GM21528 (cell line): Measurements from ENCODE around the gene RANBP17.
"Not testable (repeated sequence)": the region's sequence is repeated elsewhere in the genome, so short reads cannot be mapped to it uniquely, and the experiment has no call there.

Experiments used
- ATAC-seq: cut with Tn5 transposase; IDR thresholded peaks from one replicate; pipeline ENCODE4 v1.9.1; 2021; ENCODE audit warnings: mild to moderate bottlenecking, moderate library complexity; ENCODE audit not compliant: unreplicated experiment, low FRiP score

RANBP17 gene

DNA sequence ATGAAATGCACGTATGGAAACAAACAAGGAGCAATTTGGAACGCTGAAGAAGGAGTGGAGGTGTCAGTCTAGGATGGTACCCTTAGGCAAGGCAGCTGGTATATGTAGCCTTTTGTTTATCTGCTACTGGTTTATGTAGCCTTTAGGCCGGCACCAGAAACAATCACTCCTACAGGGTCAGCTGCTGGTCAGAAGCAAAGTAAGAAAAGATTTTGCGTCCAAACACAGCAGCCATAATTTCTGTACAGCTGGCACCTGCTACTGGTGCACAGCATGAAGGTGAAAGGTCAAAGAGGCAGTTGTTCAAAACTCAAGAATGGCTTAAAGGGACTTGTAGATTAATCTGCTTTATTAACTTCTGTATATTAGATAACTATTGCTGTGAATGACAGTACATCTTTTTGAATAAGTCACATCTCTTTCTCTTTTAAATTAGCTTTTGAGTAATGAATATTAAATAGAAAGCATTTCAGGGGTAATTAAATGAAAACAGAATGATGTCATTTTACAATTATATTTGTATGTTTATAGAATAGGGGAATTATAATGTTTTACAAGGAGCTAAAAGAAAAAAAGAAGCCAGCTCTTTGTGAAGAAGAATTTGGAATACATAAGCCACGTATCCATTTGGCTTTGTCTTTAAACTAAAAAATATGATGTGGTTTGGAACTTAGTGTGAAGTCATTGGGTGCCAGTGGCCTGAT, 414.2 kb downstream of the RANBP17 start:
- no peak for ATAC-seq

DNA sequence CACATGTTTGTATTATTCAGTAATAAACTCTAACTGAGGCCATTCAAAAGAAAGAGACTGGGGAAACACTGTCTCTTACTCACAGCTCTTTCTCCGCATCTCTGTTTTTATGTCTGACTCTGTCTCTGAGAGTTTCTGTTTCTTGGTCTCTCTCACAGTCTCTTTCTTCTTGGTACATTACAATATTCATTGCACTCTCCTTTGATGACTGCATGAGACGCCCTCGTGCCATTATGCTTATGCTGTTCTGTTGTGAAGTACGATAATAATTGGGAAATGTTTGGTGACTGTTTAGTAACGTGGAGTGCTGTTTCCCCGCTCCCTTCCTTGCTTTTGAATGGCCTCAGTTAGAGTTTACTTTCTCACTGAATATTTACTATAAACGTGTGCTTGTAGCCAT, 421.9 kb downstream of the RANBP17 start:
- ATAC-seq: no peak

DNA sequence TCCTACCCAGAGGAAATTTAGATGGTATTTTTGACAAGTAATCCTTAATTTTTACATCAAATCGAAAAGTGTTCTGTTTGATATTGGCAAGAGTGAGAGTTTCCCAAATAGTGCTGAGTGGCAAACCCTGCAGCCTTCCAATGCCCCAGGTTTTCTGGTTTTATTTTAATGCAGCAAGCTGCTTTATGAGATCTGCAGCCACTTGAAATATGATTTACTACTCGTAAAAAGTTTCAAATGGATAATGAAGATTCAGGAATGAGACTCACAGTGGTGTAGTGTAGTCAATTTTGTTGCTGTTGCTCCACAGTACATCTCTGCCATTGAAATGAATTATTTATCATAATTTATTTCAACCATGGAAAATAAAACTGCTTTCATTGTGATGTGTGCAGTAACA, 423.6 kb downstream of the RANBP17 start:
- ATAC-seq: no peak

DNA sequence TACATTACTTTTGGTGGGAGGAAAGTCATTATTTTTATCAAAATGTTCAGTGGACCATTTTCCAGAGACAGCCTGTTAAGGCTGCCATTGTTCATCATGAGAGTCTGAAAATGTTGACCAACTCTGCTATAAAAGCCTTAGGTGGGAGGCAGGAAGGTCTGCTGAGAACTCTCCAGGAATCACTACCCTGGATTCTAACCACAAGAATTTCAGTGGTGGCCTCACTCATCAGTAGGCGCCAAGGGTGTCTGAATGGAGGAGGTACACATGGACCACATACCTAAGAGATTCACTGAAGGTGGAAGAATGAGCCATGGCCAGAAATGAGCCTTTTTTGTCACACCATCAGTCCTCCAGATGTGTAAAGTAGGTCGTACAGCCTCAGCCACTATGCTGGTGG, 426.2 kb downstream of the RANBP17 start:
- no peak for ATAC-seq

DNA sequence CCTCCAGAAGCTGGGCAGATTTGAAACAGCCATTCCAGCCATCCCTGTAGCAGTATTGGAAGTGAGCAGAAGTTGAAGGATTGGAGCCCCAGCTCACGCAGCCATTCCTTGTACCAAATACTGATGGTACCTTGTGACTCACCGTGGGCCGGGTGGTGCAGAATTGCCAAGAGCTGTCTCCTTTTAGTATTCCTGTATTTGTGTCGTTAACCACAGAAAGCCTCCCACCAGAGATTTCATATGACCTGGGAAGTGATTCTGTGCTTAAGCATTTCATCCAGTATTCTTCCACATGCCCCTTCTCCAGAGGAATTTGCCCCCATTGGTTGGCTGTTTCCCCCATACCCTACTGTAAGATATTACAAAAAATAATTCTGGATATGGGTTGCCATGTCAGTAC, 429.6 kb downstream of the RANBP17 start:
- no peak for ATAC-seq

DNA sequence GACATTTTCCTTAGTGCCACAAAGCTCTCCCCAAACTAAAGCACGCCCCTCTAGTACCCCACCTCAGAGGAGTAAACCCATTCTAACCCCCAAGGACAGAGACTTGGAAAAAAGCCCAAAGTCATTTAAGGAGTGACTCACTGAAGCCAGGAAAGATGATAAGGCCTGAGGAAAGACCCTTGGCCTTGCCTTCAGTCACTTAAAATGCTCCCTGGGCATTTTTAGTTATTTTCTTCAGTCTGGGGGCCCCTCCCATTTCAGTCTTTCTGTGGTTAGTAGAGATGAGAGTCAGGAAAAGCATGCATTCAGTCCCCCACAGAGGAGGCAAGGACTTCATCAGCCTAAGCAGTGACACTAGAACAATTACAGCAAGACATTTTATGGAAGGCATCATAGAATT, 433.5 kb downstream of the RANBP17 start:
- no peak for ATAC-seq

- no peak for ATAC-seq
Measured at GRCh38 chr5:171295801-171296200, 434.0 kb downstream of the RANBP17 start.

- ATAC-seq: not testable (repeated sequence)
Measured at GRCh38 chr5:171297941-171298340, 436.1 kb downstream of the RANBP17 start.

- ATAC-seq: no peak
Measured at GRCh38 chr5:171299228-171299627, 437.4 kb downstream of the RANBP17 start.

GRCh38 chr5:171299851-171300250, 438.0 kb downstream of the RANBP17 start:
- ATAC-seq: no peak

DNA sequence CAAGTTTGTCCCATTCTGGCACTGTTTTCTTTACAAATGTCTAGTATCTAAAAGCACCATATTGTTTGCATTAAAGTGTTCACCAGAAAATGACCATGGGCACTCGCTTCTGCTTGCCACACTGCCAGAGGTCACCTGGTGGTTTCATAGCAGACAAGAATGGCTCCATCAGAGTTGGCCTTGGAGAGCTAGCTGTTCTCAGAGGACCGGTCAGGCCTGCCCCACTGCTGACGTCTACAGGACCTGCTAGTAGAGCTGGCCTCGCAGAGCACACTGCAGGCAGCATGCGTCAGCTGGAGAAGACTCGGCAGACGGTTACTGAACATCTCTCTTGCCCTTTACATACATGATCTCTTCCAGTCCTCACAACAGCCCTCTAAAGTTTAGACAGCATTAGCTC, 438.5 kb downstream of the RANBP17 start:
- ATAC-seq: no peak

DNA sequence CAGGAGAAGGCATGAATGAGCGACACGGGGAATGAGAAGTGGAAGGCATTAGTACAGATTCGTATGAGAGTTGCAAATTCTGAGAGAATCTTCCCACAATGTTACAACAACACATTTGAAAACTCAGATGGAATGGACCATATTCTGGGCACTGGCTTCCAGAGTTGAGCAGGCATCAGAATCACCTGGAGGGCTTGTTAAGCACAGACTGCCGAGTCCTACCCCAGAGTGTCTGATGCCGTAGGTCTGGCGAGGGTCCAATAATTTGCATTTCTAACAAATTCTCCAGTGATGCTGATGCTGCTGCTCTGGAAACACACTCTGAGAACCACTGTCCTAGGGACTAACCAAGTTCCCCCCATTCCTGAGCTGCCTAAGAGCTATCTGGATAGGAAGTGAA, 444.3 kb downstream of the RANBP17 start:
- ATAC-seq: no peak

DNA sequence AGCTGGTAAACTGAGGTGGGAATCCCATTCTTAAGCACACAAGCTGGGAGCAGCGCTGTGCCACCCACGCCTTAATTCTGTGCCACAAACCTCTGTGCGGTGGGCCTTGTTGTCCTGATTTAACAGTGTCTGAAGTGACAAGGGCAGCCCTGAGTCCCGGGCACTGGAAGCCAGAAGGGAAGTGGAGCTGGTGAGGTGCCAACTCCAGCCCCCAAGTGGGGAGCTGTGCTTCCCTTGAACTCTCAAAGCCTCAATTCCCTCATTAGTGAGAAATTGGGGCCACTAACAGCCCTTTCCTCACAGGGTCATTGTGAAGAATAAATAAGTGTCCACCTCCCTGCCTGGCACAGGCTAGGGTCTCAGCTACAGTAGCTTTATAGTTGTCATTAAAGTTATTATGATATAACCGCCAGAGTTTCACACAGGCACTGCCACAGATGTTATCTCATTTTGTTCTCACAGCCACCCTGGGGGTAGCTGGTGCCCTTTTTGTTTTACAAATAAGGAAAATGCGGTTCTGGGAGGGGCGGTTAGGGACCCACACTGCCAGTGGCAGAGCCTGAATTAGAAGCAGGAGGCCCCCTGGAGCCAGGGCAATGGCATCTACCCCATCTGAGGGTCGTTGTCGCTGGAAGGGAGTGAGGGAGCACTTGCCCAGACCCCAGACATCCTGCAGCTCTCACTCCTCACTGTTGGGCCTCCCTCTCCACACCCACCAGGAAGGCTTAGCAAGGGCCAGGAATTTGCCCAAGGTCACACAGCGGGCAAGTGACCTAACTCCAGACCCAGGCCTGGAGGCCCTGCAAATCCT, 445.2 kb downstream of the RANBP17 start:
- no peak for ATAC-seq

- no peak for ATAC-seq
Measured at GRCh38 chr5:171307789-171308452, 446.1 kb downstream of the RANBP17 start.

DNA sequence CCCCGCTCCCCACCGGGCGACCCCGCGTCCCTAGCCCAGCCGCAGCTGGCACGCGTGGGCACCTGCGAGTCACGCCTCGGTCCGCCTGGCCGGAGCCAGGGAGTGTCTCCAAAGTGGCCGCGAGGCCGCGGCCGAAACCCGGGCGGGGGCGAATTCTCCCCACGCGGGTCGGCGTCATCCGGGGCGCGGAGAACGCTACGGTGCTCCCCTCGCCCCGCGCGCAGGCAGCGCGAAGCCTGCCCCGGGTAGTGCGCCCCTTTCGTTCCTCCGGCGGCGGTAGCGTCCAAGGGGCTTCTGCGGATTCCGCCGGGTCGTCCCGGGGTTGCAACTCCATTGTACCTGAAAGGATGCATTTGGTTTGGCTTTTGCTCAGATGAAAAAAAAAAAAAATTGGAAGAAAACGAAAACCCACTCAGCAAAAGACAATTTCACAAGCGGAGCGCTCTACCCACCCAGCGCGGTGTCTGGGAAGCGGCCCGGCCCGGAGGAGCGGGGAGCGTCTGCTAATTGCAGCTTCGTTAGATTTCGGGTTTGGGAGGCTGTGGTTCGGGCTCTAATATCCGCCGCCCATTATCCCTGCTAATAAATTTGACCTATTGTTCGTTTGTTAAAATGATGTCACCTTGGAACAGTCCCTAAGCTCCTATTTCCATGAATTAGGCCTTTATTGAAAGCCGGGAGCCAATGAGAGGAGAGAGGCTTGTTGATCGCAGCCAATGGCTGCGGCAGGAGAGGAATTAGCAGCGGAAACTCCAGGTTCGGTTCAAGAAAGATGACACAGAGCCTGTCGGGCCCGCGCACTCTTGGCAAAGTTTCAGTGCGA, 446.8 kb downstream of the RANBP17 start, which contains the start of gene TLX3:
Gene TLX3, plus strand, starts transcription at position 796 of the 823 bp plus-strand sequence. CDS start 118 bp downstream, outside the sequence.
- ATAC-seq: no peak

GRCh38 chr5:171309276-171310211, 447.7 kb downstream of the RANBP17 start:
- ATAC-seq: no peak

- no peak for ATAC-seq
Measured at GRCh38 chr5:171310212-171310818, 448.5 kb downstream of the RANBP17 start.

GRCh38 chr5:171310819-171311321, 449.1 kb downstream of the RANBP17 start:
- no peak for ATAC-seq
